Measurements from ENCODE around the gene CALY. TPM values are rescaled to one million over a fixed set of nuclear protein-coding genes. Genes with fewer than 3 reads are reported as not detected.

The CALY gene
- total and polyA plus RNA-seq, 5 experiments from 2014 or later, result 0.22 to 6.9 (median 0.44) TPM

DNA sequence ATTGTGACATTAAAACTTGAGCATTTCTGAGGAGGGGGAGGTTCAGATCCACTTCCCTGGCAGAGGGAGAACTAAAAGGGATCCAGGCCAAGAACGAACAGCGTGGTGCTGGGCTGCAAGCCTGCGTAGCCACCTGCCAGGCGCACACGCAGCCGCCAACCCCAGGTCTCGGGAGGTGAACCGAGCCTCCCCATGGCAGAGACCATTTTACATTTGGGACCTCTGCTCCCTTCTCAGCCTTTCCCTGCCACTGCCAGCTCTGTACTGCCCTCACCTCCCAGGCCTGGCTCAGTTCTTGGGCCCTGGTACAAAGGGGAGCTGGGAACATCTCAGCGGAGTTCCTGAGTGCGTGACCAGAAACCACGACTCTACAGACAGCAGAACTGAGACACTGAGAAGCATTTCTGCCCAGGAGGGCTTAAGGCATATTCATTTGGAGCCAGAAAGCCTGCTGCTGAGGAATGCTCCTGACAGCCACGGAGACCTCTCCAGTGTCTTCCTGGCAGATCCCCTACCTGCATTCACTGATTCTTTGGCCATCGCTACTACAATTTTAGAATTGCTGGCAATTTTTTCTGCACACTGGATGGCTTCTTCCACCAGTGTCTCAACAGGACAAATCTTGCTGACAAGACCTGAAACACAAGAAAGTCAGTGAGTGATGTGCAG is 28.9 kb upstream of the CALY start:
- H3K4me1 Mint-ChIP-seq, result peaks cover under 1 to 9% (median 4%) of the 10 kb centered on the region in 4 donors
- no peaks in the 10 kb centered on the region for H3K9me3 Mint-ChIP-seq
- DNase-seq (no peak), ATAC-seq (no peak)
- POLR2A ChIA-PET, result interaction anchor here (1.5 kb wide), 1 partner anchor 12 kb away, joined by 3 read pairs; no protein-coding TSS in a partner anchor
- no peaks in the 10 kb centered on the region for H3K27me3 Mint-ChIP-seq
- peaks cover 0 to 56% (median 10%) of the 10 kb centered on the region in 3 donors for H3K36me3 Mint-ChIP-seq
- H3K27ac Mint-ChIP-seq, result no peak overlapping the region
- H3K4me3 Mint-ChIP-seq, result no peak overlapping the region

DNA sequence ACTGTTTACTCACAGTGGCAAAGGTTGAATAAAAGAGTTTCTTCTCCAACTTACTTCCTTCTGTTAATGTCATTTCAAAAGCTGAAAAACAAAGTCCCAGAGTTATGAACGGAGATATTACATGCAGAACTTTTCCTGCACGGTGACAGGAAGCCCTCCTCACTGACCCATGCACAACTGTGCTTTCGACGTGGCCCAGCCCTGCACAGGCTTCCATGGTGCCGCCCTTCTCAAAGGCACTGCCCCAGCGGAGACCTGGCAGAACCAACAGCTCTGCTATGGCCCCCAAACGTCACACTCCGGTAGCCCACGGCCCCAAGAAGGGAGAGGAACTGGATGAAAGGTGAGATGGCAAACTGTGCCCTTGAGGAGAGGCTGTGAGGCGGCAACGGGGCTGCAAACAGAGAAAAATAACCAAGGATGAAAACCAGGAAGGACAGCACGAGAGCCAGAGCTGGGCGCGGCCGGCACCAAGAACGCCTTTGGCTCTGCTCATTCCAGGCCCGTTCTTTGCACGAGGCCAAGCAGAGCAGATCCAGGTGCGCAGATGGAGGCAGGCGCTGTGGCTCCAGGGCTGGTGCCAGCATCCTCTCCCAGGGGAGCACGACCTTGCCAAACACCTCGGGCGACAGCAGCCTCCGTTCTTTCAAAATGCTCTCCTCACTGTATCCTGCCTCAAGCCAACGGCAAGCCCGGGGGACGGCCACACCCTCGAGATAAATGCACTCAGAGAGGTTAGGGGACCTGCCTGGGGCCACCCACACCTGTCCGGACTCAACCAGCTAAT is 28.1 kb upstream of the CALY start:
- H3K4me3 Mint-ChIP-seq, result no peak overlapping the region
- no peaks in the 10 kb centered on the region for H3K9me3 Mint-ChIP-seq
- peak overlapping the region in 2 of 10 donors; percentile 50 to 73 for H3K27ac Mint-ChIP-seq
- POLR2A ChIA-PET, result interaction anchor here (1.5 kb wide), 1 partner anchor 13 kb away, joined by 3 read pairs; no protein-coding TSS in a partner anchor
- no peaks in the 10 kb centered on the region for H3K27me3 Mint-ChIP-seq
- no peak for ATAC-seq
- peaks cover 0 to 49% (median 5%) of the 10 kb centered on the region in 3 donors for H3K36me3 Mint-ChIP-seq
- H3K4me1 Mint-ChIP-seq, result peaks cover 0 to 9% (median 4%) of the 10 kb centered on the region in 4 donors
- no peak for DNase-seq

DNA sequence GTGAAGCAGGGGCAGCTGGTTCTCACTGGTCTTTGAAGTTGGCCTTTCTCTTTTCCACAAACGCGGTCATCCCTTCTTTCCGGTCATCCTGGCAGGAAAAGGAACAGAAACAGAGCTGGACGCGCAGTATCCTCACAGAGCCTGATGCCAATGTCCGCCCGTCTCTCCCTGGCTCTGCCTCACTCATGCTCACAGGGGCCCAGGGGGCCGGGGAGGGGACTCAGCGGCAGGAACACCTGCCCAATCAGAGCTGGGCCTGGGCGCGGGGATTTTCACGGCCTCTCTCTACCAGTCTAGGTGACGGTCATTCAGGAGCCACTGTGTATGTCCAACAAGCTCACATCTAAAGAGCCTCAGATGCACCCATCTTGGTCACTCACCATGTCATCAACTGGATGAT is 26.1 kb upstream of the CALY start:
- Mint-ChIP-seq H3K27ac (peak overlapping the region in 1 of 10 donors; percentile 41), H3K27me3 (no peaks in the 10 kb centered on the region)
- POLR2A ChIA-PET, result no interaction called here

DNA sequence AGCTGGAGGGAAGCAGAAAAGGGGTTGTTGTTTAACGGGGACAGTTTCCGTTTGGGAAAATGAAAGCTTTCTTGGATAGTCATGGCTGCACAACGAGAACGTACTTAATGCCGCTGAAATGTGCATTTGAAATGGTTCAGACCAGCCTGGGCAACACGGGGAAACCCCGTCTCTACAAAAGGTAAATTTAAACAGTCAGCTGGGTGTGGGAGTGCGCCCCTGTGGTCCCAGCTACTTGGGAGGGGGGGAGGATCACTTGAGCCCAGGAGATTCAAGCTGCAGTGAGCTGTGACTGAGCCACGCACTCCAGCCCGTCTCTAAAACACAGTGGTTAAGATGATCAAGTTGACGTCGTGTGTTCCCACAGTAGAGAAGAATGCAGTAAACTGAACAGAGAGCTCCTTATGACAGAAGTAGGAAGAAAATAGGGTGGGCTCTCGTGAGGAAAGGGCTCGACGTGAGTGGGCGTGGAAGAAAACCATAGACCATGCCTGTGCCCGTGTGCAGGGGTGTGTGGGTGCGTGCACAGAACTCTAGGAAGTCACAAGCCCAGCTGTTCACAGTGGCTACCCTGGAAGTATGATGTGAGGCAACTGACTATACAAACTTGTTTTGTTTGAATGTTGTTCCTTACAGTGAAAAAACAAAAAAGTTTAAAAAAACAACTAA is 25.2 kb upstream of the CALY start:
- POLR2A ChIA-PET, result interaction anchor here (1.0 to 1.7 kb wide), 2 partner anchors 11 to 27 kb away, joined by 3 to 9 read pairs; partner anchors contain the start of gene ECHS1
- no peaks in the 10 kb centered on the region for H3K9me3 Mint-ChIP-seq
- peaks cover 0 to 9% (median 5%) of the 10 kb centered on the region in 4 donors for H3K4me1 Mint-ChIP-seq
- H3K27me3 Mint-ChIP-seq, result no peaks in the 10 kb centered on the region
- DNase-seq (no peak), ATAC-seq (no peak)
- H3K36me3 Mint-ChIP-seq, result peaks cover 0 to 30% (median 4%) of the 10 kb centered on the region in 3 donors
- peak overlapping the region in 2 of 10 donors; percentile 21 to 31 for H3K4me3 Mint-ChIP-seq
- peak overlapping the region in 8 of 10 donors; percentile 29 to 81 (median 65) for H3K27ac Mint-ChIP-seq

More for the DNA sequence above, 26.1 kb upstream of the CALY start:
- no peaks in the 10 kb centered on the region for H3K9me3 Mint-ChIP-seq
- ATAC-seq (no peak), DNase-seq (no peak)
- peaks cover 0 to 33% (median 4%) of the 10 kb centered on the region in 3 donors for H3K36me3 Mint-ChIP-seq
- H3K4me1 Mint-ChIP-seq, result peaks cover 0 to 9% (median 4%) of the 10 kb centered on the region in 4 donors
- H3K4me3 Mint-ChIP-seq, result no peak overlapping the region

DNA sequence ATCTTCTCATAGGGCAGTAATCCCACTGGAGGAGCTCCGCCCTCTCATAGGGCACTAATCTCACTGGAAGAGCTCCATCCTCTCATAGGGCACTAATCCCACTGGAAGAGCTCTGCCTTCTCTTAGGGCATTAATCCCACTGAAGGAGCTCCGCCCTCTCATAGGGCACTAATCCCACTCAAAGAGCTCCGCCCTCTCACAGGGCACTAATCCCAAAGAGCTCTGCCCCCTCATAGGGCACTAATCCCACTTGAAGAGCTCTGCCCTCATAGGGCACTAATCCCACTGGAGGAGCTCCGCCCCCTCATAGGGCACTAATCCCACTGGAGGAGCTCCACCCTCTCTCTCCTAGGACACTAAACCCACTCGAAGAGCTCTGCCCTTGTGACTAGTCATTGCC is 24.5 kb upstream of the CALY start:
- ATAC-seq (no peak), DNase-seq (no peak)
- Mint-ChIP-seq H3K4me3 (peak overlapping the region in 2 of 10 donors; percentile 21 to 31), H3K27ac (peak overlapping the region in 3 of 10 donors; percentile 3 to 64 (median 29)), H3K36me3 (peaks cover 0 to 30% (median 4%) of the 10 kb centered on the region in 3 donors), H3K4me1 (peaks cover under 1 to 11% (median 5%) of the 10 kb centered on the region in 4 donors), H3K27me3 (no peaks in the 10 kb centered on the region), H3K9me3 (no peaks in the 10 kb centered on the region)
- POLR2A ChIA-PET, result interaction anchor here (1.0 to 1.7 kb wide), 2 partner anchors 12 to 28 kb away, joined by 3 to 9 read pairs; partner anchors contain the start of gene ECHS1

DNA sequence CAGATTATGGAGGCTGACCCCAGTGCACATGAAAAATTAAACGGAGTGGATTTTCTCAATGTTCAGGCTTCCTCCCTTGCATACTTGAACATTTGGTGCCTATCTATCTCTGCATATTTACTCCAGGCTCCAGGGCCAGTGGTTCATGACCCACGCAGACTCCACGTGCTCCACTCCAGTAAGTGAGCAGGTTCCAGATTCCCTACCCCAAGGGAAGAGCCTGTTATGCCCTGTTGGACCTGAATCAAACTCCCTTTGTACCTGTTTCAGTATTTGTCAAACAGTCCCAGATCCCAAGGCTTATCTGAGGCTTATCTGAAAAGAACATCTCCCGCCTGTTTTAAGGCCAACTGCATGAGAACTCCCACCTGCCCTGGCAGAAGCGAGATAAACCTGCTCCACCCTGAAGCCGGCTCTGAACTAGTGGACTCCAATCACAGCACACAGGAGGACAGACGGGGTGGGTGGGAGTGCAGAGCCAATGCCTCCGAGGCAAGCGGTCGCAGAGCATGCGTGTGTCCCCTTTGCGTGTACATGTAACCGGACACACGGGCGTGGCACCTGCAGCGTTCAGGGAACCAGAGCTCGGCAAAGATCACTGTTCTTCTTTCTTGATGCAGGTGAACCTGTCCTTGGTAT is 23.4 kb upstream of the CALY start:
- no peaks in the 10 kb centered on the region for H3K9me3 Mint-ChIP-seq
- no peak overlapping the region for H3K4me3 Mint-ChIP-seq
- POLR2A ChIA-PET, result no interaction called here
- no peaks in the 10 kb centered on the region for H3K27me3 Mint-ChIP-seq
- DNase-seq (no peak), ATAC-seq (no peak)
- H3K4me1 Mint-ChIP-seq, result peaks cover 3 to 16% (median 8%) of the 10 kb centered on the region in 4 donors
- H3K27ac Mint-ChIP-seq, result peak overlapping the region; percentile 15 to 86 (median 48)
- peaks cover 0 to 25% (median 4%) of the 10 kb centered on the region in 3 donors for H3K36me3 Mint-ChIP-seq

DNA sequence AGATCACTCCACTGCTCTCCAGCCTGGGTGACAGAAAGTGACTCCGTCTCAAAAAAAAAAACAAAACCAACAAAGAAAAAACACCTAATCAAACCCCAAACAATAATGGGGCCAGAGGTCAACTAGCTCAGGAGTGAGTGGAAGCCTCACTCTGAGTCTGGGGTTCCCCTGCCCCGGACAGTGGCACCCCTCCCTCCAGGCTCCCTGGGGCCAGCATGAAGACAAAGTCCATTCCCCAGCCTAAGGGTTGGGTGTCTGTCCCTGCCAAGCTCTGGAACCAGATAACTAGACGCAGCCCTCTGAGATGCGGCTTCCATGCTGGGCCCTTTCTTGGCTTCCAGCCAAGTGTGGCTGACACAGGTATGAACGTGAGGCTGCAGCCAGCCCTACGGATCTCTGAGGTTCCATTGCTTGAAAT is 22.9 kb upstream of the CALY start:
- peak in 1 of 2 donors; percentile 11 for ATAC-seq

DNA sequence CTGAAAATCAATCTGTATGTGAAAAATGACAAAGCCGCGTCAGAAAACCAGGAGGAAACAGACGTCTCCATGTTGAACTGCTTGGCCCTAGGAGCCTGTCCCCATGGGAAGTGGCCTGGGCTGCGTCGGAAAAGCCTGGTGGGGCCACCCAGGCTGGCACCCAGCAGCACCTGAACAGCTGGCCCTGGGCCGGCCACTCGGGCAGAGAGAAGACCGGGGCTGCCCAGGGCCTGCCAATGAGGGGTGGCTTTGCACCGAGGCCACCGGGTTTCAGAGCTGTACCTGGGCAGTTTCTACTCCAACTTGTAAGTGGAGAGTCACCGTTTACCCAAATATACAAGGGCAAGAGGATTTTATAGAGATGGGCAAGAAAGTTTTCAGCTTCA is 22.2 kb upstream of the CALY start:
- ATAC-seq (no peak), DNase-seq (no peak)
- Mint-ChIP-seq H3K4me1 (peaks cover 3 to 16% (median 8%) of the 10 kb centered on the region in 4 donors), H3K9me3 (no peaks in the 10 kb centered on the region), H3K27me3 (no peaks in the 10 kb centered on the region), H3K4me3 (peak overlapping the region in 2 of 10 donors; percentile 18 to 24), H3K36me3 (peaks cover 0 to 18% (median 0%) of the 10 kb centered on the region in 3 donors), H3K27ac (peak overlapping the region in 5 of 10 donors; percentile 43 to 69 (median 63))
- POLR2A ChIA-PET, result interaction anchor here (0.8 to 2.1 kb wide), 6 partner anchors 15 to 32 kb away, joined by 3 to 11 read pairs (median 5); partner anchors contain the start of gene CALY

More for the DNA sequence above, 22.9 kb upstream of the CALY start:
- peak in 5 of 10 donors; percentile 36 to 48 (median 39) for DNase-seq
- H3K4me1 Mint-ChIP-seq, result peaks cover 3 to 16% (median 8%) of the 10 kb centered on the region in 4 donors
- POLR2A ChIA-PET, result interaction anchor here (0.8 to 1.9 kb wide), 4 partner anchors 23 to 32 kb away, joined by 3 to 7 read pairs (median 5); partner anchors contain the start of gene CALY
- H3K4me3 Mint-ChIP-seq, result no peak overlapping the region
- peak overlapping the region in 6 of 10 donors; percentile 15 to 75 (median 36) for H3K27ac Mint-ChIP-seq
- H3K36me3 Mint-ChIP-seq, result peaks cover 0 to 21% (median 2%) of the 10 kb centered on the region in 3 donors
- H3K9me3 Mint-ChIP-seq, result no peaks in the 10 kb centered on the region
- H3K27me3 Mint-ChIP-seq, result no peaks in the 10 kb centered on the region

DNA sequence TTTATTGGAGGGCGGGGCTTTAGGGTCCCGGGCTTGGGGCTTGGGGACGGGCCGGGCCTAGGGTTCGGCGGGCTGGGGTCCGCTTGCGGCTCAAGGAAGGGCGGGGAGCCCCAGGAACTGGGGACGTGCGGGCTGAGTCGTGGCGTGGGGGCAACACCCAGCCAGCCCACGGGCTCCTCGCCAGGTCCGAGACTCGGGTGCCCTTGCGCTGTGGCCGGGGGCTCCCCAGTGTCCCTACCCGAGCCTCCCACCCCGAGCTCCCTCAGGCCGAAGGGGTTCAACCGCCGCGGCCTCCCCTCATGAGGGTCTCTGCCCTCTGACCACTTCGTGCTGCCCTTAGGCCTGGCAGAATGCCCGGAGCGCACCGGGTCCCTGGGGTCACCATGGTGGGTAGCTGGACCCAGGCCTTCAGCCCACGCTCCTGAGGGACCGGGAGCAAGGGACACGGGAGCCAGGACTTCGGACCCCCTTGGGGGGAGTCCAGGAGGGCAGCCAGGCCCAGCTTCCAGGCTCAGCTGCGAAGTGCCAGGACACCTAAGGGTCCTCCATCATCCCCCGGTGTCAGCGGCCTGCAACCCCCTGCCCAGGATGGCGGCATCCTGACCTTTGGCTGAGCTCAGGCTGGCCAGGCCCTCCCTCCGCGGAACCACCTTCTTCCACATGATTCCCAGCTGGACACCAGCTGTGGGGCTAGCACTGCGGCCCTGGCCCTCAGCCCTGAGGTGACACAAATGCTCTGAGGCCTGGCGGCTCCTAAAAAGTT is 21.6 kb upstream of the CALY start:
- Mint-ChIP-seq H3K36me3 (peaks cover 0 to 15% (median 0%) of the 10 kb centered on the region in 3 donors), H3K4me3 (peak overlapping the region in 4 of 10 donors; percentile 18 to 62 (median 24)), H3K27ac (peak overlapping the region in 3 of 10 donors; percentile 24 to 69 (median 63)), H3K27me3 (no peaks in the 10 kb centered on the region), H3K4me1 (peaks cover 3 to 16% (median 8%) of the 10 kb centered on the region in 4 donors), H3K9me3 (no peaks in the 10 kb centered on the region)
- ATAC-seq (peak; percentile 21 to 45), DNase-seq (peak in 1 of 10 donors; percentile 12)
- POLR2A ChIA-PET, result interaction anchor here (1.1 to 2.1 kb wide), 4 partner anchors 15 to 31 kb away, joined by 3 to 11 read pairs (median 6); partner anchors contain the start of gene CALY

DNA sequence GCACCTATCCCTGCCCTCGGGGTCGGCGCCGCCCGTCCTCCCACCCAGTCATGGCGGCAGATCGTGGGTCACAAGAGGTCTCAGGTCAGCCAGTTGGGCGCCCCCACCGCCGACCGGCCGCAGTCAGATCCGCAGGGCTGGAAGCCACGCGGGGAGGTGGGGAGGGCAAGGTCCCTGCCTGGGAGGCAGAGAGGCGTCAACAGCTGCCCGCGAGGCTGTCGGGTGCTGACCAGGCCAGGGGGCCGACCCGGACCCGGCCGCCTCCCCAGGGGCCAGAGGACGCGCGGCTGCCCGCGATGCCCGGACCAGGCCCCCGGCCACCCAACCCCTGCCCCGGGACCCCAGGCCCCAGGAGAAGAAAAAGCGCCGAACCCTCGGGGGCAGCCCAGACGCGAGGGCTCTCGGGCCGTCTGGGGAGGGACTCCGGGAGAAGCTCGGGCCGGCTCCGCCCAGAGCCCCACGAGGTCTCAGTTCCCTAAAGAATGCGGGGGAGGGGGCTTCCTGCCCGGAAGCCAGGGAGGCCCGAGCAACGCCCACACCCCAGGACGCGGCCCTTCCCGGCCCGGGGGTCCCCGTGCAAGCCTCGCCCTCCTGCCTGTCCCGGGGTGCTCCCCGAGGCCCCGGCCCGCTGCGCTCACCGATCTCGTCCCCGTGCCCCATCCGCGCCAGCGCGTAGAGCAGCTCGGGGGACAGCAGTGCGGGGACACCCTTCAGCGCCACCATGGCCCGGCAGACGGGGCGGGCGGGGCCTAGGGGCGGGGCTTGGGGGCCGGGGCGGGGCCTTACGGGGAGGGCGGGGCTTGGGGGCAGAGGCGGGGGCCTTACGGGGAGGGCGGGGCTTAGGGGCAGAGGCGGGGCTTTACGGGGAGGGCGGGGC is 20.8 kb upstream of the CALY start, which contains the start of gene FUOM:
Gene FUOM (minus strand): TSS at position 735 of the 877 bp plus-strand sequence. CDS start 12 bp downstream, at position 723.
- H3K36me3 Mint-ChIP-seq, result peaks cover 0 to 9% (median 0%) of the 10 kb centered on the region in 3 donors
- peak within 1 kb of the TSS in 7 of 10 donors; percentile 24 to 81 (median 62) for H3K27ac Mint-ChIP-seq
- DNase-seq, result peak; percentile 62 to 85 (median 74)
- peak; percentile 88 to 91 for ATAC-seq
- H3K9me3 Mint-ChIP-seq, result no peaks in the 10 kb centered on the region
- peak within 1 kb of the TSS; percentile 62 to 87 (median 74) for H3K4me3 Mint-ChIP-seq
- peaks cover 3 to 16% (median 8%) of the 10 kb centered on the region in 4 donors for H3K4me1 Mint-ChIP-seq
- no peaks in the 10 kb centered on the region for H3K27me3 Mint-ChIP-seq
- POLR2A ChIA-PET, result interaction anchor here (1.9 to 2.1 kb wide), 2 partner anchors 21 to 32 kb away, joined by 7 to 11 read pairs; no protein-coding TSS in a partner anchor

All from naive thymus-derived CD8-positive, alpha-beta T cell (primary cell).